Fibroblast of gingiva (primary cell): ENCODE data around the gene CCT5.
"Not testable (repeated sequence)": the region's sequence is repeated elsewhere in the genome, so short reads cannot be mapped to it uniquely, and the experiment has no call there.

Source experiments
- DNase-seq: peaks from one replicate; pipeline ENCODE4 v3.0.0-alpha.2; 2011; ENCODE audit warnings: low read depth

The CCT5 gene

GRCh38 chr5:10301842-10302610 is 51.9 kb downstream of the CCT5 start:
- DNase-seq = no peak

GRCh38 chr5:10303201-10303600 is 53.1 kb downstream of the CCT5 start:
- no peak for DNase-seq

- no peak for DNase-seq
Measured at GRCh38 chr5:10303699-10304170, 53.7 kb downstream of the CCT5 start.

- DNase-seq = no peak
Measured at GRCh38 chr5:10304932-10305331, 54.9 kb downstream of the CCT5 start.

GRCh38 chr5:10306114-10306513 is 56.0 kb downstream of the CCT5 start:
- DNase-seq = no peak

GRCh38 chr5:10306806-10307205 is 56.7 kb downstream of the CCT5 start:
- no peak for DNase-seq

GRCh38 chr5:10307206-10308148 is 57.4 kb downstream of the CCT5 start, which contains the start of gene CMBL:
Gene CMBL (minus strand): TSS chr5:10307902. CDS start chr5:10290762, 17,140 bp downstream.
- peak; percentile 42 for DNase-seq

GRCh38 chr5:10308844-10309243 is 58.8 kb downstream of the CCT5 start:
- DNase-seq = no peak

GRCh38 chr5:10310066-10310779 is 60.1 kb downstream of the CCT5 start:
- peak; percentile 23 for DNase-seq

GRCh38 chr5:10310835-10311570 is 60.9 kb downstream of the CCT5 start:
- not testable (repeated sequence) for DNase-seq

- DNase-seq = no peak
Measured at GRCh38 chr5:10311595-10312425, 61.7 kb downstream of the CCT5 start.

GRCh38 chr5:10315201-10315600 is 65.1 kb downstream of the CCT5 start:
- DNase-seq = no peak
